Left lung (tissue), 10 donors: ENCODE measurements around the gene CSNK2A3. TPM values are rescaled to one million over a fixed set of nuclear protein-coding genes. Genes with fewer than 3 reads are reported as not detected.

Experiments
- ATAC-seq: fragments of 200-7000 bp; cut with Tn5 transposase; one replicate; pipeline ENCODE4 v1.9.1; 2020; ENCODE audit warnings: moderate library complexity
- DNase-seq, 4 donors: peaks; one replicate each; pipeline ENCODE4 v3.0.0-alpha.2; 2013 to 2020
- H3K27ac ChIP-seq, 2 donors: fragments of 200-600 bp; sonication (generic) in 1 of 2; one replicate each; pipeline versions ENCODE4 v1.5.0 to v1.8.0; 2020 to 2021
- H3K27me3 ChIP-seq, 2 donors: fragments of 200-600 bp; sonication (generic) in 1 of 2; one replicate each; pipeline versions ENCODE4 v1.5.0 to v1.8.0; 2020 to 2021
- H3K36me3 ChIP-seq, 2 donors: fragments of 200-600 bp; sonication (generic) in 1 of 2; one replicate each; pipeline versions ENCODE4 v1.5.0 to v1.8.0; 2020 to 2021
- H3K4me1 ChIP-seq, 2 donors: fragments of 200-600 bp; one replicate each; pipeline ENCODE4 v1.8.0; 2021
- H3K4me3 ChIP-seq, 2 donors: fragments of 200-600 bp; sonication (generic) in 1 of 2; one replicate each; pipeline versions ENCODE4 v1.5.0 to v1.8.0; 2020 to 2021; ENCODE audit warnings: mild to moderate bottlenecking in 1 of 2
- H3K9me3 ChIP-seq, 2 donors: fragments of 200-600 bp; sonication (generic) in 1 of 2; one replicate each; pipeline versions ENCODE4 v1.5.0 to v1.8.0; 2020 to 2021
- CTCF ChIP-seq, 2 donors: fragments of 200-600 bp; sonication (generic) in 1 of 2; IDR thresholded peaks; one replicate each; pipeline versions ENCODE4 v1.5.0 to v1.8.0; 2021; ENCODE audit warnings: antibody characterized with exemption in 2 of 2
- intact Hi-C, 2 donors: fragments of 100-400 bp; cut with DNase I; formaldehyde crosslinking; loops; one replicate each; pipeline versions ENCODE4 v1.11.2 to v1.14.2; 2022
- polyA plus RNA-seq, 6 donors: library from polyadenylated mRNA; unstranded; fragments of 120-200 nt; gene quantifications; one replicate each; pipeline ENCODE4 v1.2.1, GENCODE V29; 2013; ENCODE audit not compliant: insufficient read length in 6 of 6
- total RNA-seq, 2 donors: library from RNA; stranded (reverse); fragmentation: NEBNext Ultra II Directional; extraction: Animal tissue kit (Norgen Biotek cat#: 25700); gene quantifications; one replicate each; pipeline ENCODE4 v1.2.1, GENCODE V29; 2021
- donor health status: DM: no; HTN: yes; CAD: no.
- donor health status: DM: no; HTN: no; CAD: no.

Gene CSNK2A3
- total and polyA plus RNA-seq, 8 donors: 0.46 to 4.3 (median 2.1) TPM

DNA sequence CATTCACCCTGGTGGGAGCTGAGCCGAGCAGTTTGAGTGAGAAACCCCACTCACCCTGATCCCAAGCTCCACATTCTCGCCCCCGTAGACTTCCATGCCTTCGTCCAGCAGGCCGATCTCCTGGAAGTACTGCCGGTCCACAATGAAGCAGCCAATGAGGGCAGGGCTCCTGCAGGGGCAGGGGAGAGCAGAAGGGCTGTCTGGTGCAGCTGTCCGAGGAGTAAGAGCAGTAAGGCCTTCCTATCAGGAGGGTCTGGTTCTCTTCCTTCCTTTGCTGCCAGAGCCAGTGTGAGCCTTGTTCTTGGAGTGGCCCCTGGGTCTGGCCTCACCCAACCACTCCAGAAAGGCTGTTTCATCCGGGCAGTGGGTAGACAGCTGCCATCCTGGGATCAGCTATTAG is 19.4 kb upstream of the CSNK2A3 start:
- Histone ChIP-seq H3K36me3 (peaks cover 0 to 24% of the 10 kb centered on the region in 2 donors), H3K4me3 (no peak overlapping the region), H3K27me3 (no peaks in the 10 kb centered on the region), H3K4me1 (no peaks in the 10 kb centered on the region), H3K9me3 (no peaks in the 10 kb centered on the region), H3K27ac (no peak overlapping the region)
- ATAC-seq (no peak), DNase-seq (no peak)
- no peak for TF ChIP-seq CTCF (IDR thresholded peaks at IDR 0.05)
- intact Hi-C loops: no loop called here

DNA sequence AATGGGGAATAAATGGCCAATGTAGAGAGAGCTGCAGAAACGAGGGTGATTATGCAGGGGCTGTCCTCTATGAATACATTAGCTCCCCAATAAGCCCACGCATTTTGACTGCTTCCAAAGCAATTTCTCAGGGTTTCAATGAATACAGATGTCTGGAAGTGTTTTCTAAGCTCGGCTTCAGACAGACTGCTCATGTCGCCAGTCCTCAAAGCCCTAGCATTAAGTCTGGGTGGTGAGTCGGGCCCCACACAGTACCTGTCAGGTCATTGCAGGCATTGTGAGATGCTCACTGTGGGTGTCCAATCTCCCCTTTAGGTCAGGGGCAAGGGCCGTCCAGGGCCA is 17.9 kb upstream of the CSNK2A3 start:
- TF ChIP-seq CTCF (IDR thresholded peaks at IDR 0.05): no peak
- Histone ChIP-seq H3K36me3 (peaks cover 0 to 14% of the 10 kb centered on the region in 2 donors), H3K9me3 (no peaks in the 10 kb centered on the region), H3K4me3 (no peak overlapping the region), H3K27ac (no peak overlapping the region), H3K4me1 (no peaks in the 10 kb centered on the region), H3K27me3 (no peaks in the 10 kb centered on the region)
- intact Hi-C loops: no loop called here
- DNase-seq: no peak
- no peak for ATAC-seq

DNA sequence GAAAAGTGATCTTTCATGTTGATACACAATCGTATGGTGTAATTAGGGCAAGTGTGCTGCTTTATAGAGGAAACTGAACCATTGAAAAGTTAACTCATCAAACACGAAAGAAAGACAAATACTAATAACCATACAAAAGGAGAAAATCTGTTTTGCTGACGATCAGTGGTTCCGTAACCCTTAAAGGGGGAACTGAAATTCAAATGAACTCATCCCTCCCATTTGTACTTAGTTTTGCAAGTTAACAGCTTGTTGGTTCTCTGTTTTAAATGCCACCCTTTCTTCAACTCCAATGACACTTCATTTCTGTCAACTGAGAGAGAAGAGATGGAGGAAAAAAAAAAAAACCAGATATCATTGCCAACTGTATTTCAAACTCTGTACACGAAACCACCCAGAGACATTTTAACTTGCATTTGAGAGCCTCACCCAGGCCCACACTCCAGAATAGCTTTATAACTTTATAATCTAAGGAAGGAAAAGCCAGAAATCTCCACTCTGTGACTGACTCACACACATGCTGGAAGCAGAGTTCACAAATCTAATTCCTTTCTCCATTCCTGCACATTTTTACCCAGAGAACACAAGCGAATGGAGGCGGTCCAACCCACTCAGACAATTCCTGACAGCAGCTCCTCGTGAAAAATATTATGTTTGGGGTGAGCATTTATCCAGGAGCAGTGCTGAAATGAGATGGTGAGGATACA is 17.4 kb upstream of the CSNK2A3 start:
- no peak for TF ChIP-seq CTCF (IDR thresholded peaks at IDR 0.05)
- Histone ChIP-seq H3K27me3 (no peaks in the 10 kb centered on the region), H3K27ac (no peak overlapping the region), H3K4me3 (no peak overlapping the region), H3K9me3 (no peaks in the 10 kb centered on the region), H3K36me3 (peaks cover 0 to 17% of the 10 kb centered on the region in 2 donors), H3K4me1 (no peaks in the 10 kb centered on the region)
- ATAC-seq (no peak), DNase-seq (no peak)
- intact Hi-C loops: no loop called here

GRCh38 chr11:11366793-11367192 is 13.7 kb upstream of the CSNK2A3 start:
- Histone ChIP-seq H3K4me1 (no peaks in the 10 kb centered on the region), H3K4me3 (no peak overlapping the region), H3K27me3 (no peaks in the 10 kb centered on the region), H3K9me3 (no peaks in the 10 kb centered on the region), H3K36me3 (peaks cover 0 to 3% of the 10 kb centered on the region in 2 donors), H3K27ac (no peak overlapping the region)
- no peak for TF ChIP-seq CTCF (IDR thresholded peaks at IDR 0.05)
- no peak for ATAC-seq
- no peak for DNase-seq
- intact Hi-C loops: no loop called here

DNA sequence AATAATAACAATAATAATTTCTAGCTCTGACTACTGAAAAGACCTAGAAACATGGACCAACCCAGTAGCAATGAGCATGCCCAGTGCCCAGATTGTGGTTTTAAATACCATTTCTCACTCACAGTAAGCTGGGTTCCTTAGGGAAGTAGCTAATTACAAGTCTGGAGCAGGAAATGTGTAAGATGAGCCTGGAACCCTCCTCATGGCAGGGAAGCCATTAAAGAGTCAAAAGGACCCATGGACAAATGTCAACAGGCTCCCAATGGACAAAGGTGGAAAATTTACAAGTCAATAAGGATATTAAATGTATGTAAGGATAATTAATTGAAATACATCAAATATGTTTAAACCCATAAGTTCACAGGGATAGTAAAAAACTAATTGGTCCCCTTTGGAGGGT is 10.6 kb upstream of the CSNK2A3 start:
- Histone ChIP-seq H3K4me1 (no peaks in the 10 kb centered on the region), H3K36me3 (peaks cover 0 to 3% of the 10 kb centered on the region in 2 donors), H3K4me3 (no peak overlapping the region), H3K9me3 (no peaks in the 10 kb centered on the region), H3K27me3 (no peaks in the 10 kb centered on the region), H3K27ac (no peak overlapping the region)
- intact Hi-C loops: no loop called here
- no peak for TF ChIP-seq CTCF (IDR thresholded peaks at IDR 0.05)
- DNase-seq (no peak), ATAC-seq (no peak)
